CD4-positive, alpha-beta T cell (primary cell): ENCODE measurements around the gene ELK4. TPM values are rescaled to one million over a fixed set of nuclear protein-coding genes. Genes with fewer than 3 reads are reported as not detected.
A peak's percentile ranks its signal among the peaks of the same experiment; 100 is the strongest.

Source experiments
- ATAC-seq: fragments of 200-7000 bp; cut with Tn5 transposase; one replicate; pipeline ENCODE4 v1.10.0; 2022; ENCODE audit warnings: mild to moderate bottlenecking; ENCODE audit not compliant: poor library complexity
- CTCF ChIA-PET: fragments of 350-600 bp; sonication (Branson Sonifier 250); formaldehyde crosslinking; loops from one replicate; lab custom pipeline; 2021; ENCODE audit warnings: antibody characterized with exemption, inconsistent platforms; lab: Charles Lee
- POLR2A ChIA-PET: fragments of 350-600 bp; sonication (Branson Sonifier 250); formaldehyde crosslinking; loops from one replicate; lab custom pipeline; 2021; ENCODE audit warnings: antibody characterized with exemption, inconsistent platforms; lab: Charles Lee
- DNase-seq, 14 experiments: peaks; one replicate each; pipeline ENCODE4 v3.0.0-alpha.2; 2013 to 2020; ENCODE audit warnings: mixed read lengths in 2 of 14
- H3K27ac ChIP-seq, 2 donors: one replicate each; pipeline versions ENCODE4 v1.5.1 to v1.7.0; 2013; ENCODE audit warnings: low read length in 2 of 2, low read depth in 1 of 2, mild to moderate bottlenecking in 1 of 2
- H3K27me3 ChIP-seq, 2 experiments: 1 replicate in 1 of 2; 2 replicates in 1 of 2; pipeline versions ENCODE4 v1.6.1 to v1.7.0; 2013; ENCODE audit warnings: low read length in 2 of 2, control low read depth in 1 of 2, mild to moderate bottlenecking in 1 of 2, moderate library complexity in 1 of 2; ENCODE audit not compliant: insufficient read depth in 2 of 2, control insufficient read depth in 1 of 2
- H3K36me3 ChIP-seq: one replicate; pipeline ENCODE4 v1.6.1; 2013; ENCODE audit warnings: low read length, control low read depth; ENCODE audit not compliant: insufficient read depth
- H3K4me1 ChIP-seq: one replicate; pipeline ENCODE4 v1.6.1; 2013; ENCODE audit warnings: low read length, control low read depth; ENCODE audit not compliant: insufficient read depth
- H3K4me3 ChIP-seq: one replicate; pipeline ENCODE4 v1.5.1; 2013; ENCODE audit warnings: mild to moderate bottlenecking, low read length, moderate library complexity
- H3K9me3 ChIP-seq, 2 experiments: 1 replicate in 1 of 2; 2 replicates in 1 of 2; pipeline versions ENCODE4 v1.6.1 to v1.7.0; 2013; ENCODE audit warnings: low read length in 2 of 2, mild to moderate bottlenecking in 2 of 2, control low read depth in 1 of 2, moderate library complexity in 1 of 2; ENCODE audit not compliant: control insufficient read depth in 1 of 2, insufficient read depth in 1 of 2
- H3K27ac Mint-ChIP-seq: one replicate; pipeline ENCODE4 v1.8.0; 2020; ENCODE audit warnings: mixed read lengths
- H3K27me3 Mint-ChIP-seq: one replicate; pipeline ENCODE4 v1.8.0; 2021; ENCODE audit warnings: mixed read lengths
- H3K36me3 Mint-ChIP-seq: one replicate; pipeline ENCODE4 v1.8.0; 2021; ENCODE audit warnings: low read depth, mixed read lengths
- H3K4me1 Mint-ChIP-seq: one replicate; pipeline ENCODE4 v1.8.0; 2021; ENCODE audit warnings: low read depth, mixed read lengths
- H3K4me3 Mint-ChIP-seq: one replicate; pipeline ENCODE4 v1.8.0; 2020; ENCODE audit warnings: mild to moderate bottlenecking, mixed read lengths
- H3K9me3 Mint-ChIP-seq: one replicate; pipeline ENCODE4 v1.8.0; 2020; ENCODE audit warnings: mixed read lengths
- CTCF ChIP-seq: fragments of 200-600 bp; IDR thresholded peaks from one replicate; pipeline ENCODE4 v1.8.0; 2022; ENCODE audit warnings: antibody characterized with exemption, mild to moderate bottlenecking
- intact Hi-C, 2 experiments: fragments of 100-400 bp; cut with DNase I in 1 of 2; cut with micrococcal nuclease in 1 of 2; formaldehyde crosslinking; loops; one replicate each; pipeline versions ENCODE4 v1.15.1 to v1.9.0; 2023 to 2025; cut with DNase I, micrococcal nuclease
- total RNA-seq, 174 experiments: library from RNA in 2 of 174; stranded (reverse) in 2 of 174; gene quantifications; one replicate each; pipeline ENCODE4 v1.2.3 and lab custom pipeline; 2021 to 2026

The ELK4 gene
- total RNA-seq, 2 experiments from 2014 or later, result 145 to 154 TPM

GRCh38 chr1:205664399-205665017 is 32.7 kb upstream of the ELK4 start:
- peaks cover 3 to 10% of the 10 kb centered on the region in 2 experiments for H3K27me3 ChIP-seq
- no peak overlapping the region for H3K4me3 ChIP-seq
- Mint-ChIP-seq H3K9me3 (no peaks in the 10 kb centered on the region), H3K27ac (no peak overlapping the region), H3K4me3 (no peak overlapping the region), H3K36me3 (no peaks in the 10 kb centered on the region), H3K4me1 (no peaks in the 10 kb centered on the region), H3K27me3 (peaks cover 16% of the 10 kb centered on the region)
- TF ChIP-seq CTCF, result no peak
- ChIA-PET CTCF (interaction anchor here (2.0 kb wide), 1 partner anchor 47 kb away, joined by 7 read pairs; no protein-coding TSS in a partner anchor), POLR2A (no interaction called here)
- ATAC-seq (no peak), DNase-seq (no peak)
- peaks cover 0 to 4% of the 10 kb centered on the region in 2 experiments for H3K9me3 ChIP-seq
- intact Hi-C loops, result no loop called here
- no peaks in the 10 kb centered on the region for H3K4me1 ChIP-seq
- H3K36me3 ChIP-seq, result no peaks in the 10 kb centered on the region
- H3K27ac ChIP-seq, result no peak overlapping the region

- Histone ChIP-seq H3K4me1 (peaks cover 5% of the 10 kb centered on the region), H3K36me3 (no peaks in the 10 kb centered on the region), H3K4me3 (no peak overlapping the region), H3K9me3 (peaks cover 0 to 4% of the 10 kb centered on the region in 2 experiments), H3K27ac (no peak overlapping the region), H3K27me3 (peaks cover 3 to 7% of the 10 kb centered on the region in 2 experiments)
- Mint-ChIP-seq H3K9me3 (no peaks in the 10 kb centered on the region), H3K4me1 (no peaks in the 10 kb centered on the region), H3K27ac (no peak overlapping the region), H3K4me3 (no peak overlapping the region), H3K36me3 (no peaks in the 10 kb centered on the region), H3K27me3 (peaks cover 9% of the 10 kb centered on the region)
- intact Hi-C loops, result no loop called here
- ATAC-seq (no peak), DNase-seq (peak in 1 of 14 experiments; percentile 39)
- no peak for TF ChIP-seq CTCF
- ChIA-PET POLR2A (no interaction called here), CTCF (no interaction called here)
These were observed 31.6 kb upstream of the ELK4 start for GRCh38 chr1:205663286-205663936.

- Histone ChIP-seq H3K27ac (no peak overlapping the region), H3K36me3 (no peaks in the 10 kb centered on the region), H3K4me3 (no peak overlapping the region), H3K4me1 (peaks cover 5% of the 10 kb centered on the region), H3K9me3 (peaks cover 0 to 4% of the 10 kb centered on the region in 2 experiments), H3K27me3 (peaks cover 0 to 2% of the 10 kb centered on the region in 2 experiments)
- Mint-ChIP-seq H3K4me3 (no peak overlapping the region), H3K9me3 (no peaks in the 10 kb centered on the region), H3K27ac (no peak overlapping the region), H3K36me3 (no peaks in the 10 kb centered on the region), H3K27me3 (peaks cover 4% of the 10 kb centered on the region), H3K4me1 (no peaks in the 10 kb centered on the region)
- POLR2A ChIA-PET, result no interaction called here
- DNase-seq (no peak), ATAC-seq (no peak)
- CTCF ChIA-PET, result no interaction called here
- intact Hi-C loops, result no loop called here
- no peak for TF ChIP-seq CTCF
These were observed 31.0 kb upstream of the ELK4 start for GRCh38 chr1:205662791-205663190.
